DMS 273 (cell line): ENCODE results near the gene COA8.
A peak's percentile ranks its signal among the peaks of the same experiment; 100 is the strongest.

Source experiments
- DNase-seq: peaks from one replicate; lab custom pipeline; 2025; ENCODE audit not compliant: unreplicated experiment; lab: John Stamatoyannopoulos, UW

COA8 gene

DNA sequence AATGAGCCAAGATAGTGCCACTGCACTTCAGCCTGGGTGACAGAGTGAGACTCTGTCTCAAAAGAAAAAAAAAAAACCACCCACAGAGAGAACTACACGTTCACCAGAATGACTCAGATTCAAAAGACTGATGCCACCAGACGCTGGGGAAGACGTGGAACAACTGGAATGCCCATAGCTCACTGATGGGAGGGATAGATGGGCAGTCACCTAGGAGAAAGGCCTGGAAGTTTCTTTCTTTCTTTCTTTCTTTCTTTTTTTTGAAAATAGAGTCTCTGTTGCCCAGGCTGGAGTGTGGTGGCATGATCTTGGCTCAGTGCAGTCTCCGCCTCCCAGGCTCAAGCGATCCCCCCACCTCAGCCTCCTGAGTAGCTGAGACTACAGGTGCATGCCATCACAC is 56.3 kb downstream of the COA8 start:
- DNase-seq: no peak

DNA sequence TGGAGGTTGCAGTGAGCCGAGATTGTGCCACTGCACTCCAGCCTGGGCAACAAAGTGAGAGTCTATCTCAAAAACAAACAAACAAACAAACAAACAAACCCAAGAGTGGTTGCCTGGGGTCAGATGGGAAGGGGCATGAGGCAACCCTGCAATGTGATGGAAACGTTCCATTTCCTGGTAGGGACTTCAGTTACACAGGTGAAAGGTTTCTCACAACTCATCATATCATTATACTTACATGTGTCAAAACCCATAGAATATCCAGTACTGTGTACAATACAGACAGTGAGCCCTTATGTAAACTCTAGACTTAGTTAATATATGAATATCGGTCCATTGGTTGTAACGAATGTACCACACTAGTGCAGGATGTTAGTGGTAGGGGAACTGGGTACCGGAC is 59.1 kb downstream of the COA8 start:
- DNase-seq: no peak

DNA sequence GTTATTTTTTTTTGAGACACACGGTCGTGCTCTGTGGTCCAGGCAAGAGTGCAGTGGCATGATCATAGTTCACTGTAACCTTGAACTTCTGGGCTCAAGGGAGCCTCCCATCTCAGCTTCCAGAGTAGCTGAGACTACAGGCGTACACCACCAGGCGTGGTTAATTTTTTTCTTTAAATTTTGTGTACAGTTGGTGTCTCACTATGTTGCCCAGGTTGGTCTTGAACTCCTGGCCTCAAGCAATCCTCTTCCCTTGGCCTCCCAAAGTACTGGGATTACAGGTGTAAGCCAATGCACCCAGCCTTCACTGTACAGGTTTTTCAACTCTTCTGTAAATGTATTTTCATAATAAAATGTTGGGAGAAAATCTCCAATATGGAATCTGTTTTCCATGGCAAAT is 60.5 kb downstream of the COA8 start:
- DNase-seq: no peak

GRCh38 chr14:103623883-103624482 is 61.2 kb downstream of the COA8 start:
- DNase-seq: peak; percentile 78

- no peak for DNase-seq
Observed at GRCh38 chr14:103624860-103625259, 62.1 kb downstream of the COA8 start.

DNA sequence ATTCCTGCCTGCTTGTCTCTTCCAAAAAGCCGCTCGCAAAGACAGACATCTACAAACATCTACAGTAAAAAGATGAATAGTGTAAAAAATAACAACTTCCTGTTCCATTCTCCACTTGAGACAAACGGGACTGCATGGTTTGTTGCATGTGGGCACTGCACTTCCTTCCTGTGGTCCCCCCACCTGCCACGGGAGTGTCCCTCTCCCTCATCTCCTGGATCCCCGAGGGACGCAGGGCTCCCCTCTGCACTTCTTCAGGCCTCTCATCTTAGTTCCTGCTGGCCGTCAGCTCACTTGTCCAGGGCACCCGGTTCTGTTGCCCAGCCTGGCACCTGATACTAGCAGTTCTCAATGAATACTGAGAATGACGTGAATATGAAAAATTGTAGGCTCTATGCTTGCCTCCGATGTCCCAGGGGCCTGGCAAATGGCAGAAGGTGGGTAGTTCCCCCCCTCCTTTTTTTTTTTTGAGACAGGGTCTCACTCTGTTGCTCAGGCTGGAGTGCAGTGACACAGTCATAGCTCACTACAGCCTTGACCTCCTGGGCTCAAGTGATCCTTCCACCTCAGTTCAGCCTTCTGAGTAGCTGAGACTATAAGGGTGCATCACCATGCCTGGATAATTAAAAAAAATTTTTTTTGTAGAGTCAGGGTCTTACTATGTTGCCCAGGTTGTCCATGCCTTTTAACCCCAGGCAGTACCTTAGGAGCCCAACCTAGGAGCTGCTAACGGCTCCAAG is 62.8 kb downstream of the COA8 start:
- DNase-seq: no peak

DNA sequence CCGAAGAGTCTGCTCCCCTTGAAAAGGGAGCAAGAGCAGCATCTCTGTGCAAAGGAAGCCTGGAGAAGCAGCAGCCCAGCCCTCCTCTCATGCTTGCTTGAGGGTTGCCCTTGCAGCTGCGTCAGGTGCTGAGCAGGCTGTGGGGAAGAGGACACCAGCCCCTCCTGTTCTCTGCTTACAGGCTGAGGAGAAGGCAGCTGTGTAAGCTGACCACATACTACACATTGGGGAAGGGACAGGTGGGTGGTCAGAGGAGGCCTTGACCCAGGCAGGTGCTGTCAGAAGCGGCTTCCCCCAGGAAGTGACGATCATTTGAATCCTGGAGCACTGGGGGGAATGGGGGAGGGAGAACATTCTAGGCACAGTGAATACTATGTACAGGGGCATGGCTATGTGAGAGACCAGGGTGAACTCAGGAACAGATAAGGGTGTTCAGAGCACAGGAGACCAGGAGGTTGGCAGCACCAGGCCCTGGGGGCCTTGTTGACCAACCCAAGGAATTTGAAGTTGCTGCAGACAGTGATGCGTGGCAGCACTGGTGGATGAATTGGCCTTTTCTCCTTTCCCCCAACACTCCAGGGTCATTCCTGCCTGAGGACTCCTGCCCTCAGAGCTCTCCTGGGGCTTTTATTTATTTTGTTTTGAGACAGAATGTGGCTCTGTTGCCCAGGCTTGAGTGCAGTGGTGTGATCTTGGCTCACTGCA is 63.5 kb downstream of the COA8 start:
- no peak for DNase-seq

GRCh38 chr14:103627073-103628025 is 64.6 kb downstream of the COA8 start:
- DNase-seq: no peak

DNA sequence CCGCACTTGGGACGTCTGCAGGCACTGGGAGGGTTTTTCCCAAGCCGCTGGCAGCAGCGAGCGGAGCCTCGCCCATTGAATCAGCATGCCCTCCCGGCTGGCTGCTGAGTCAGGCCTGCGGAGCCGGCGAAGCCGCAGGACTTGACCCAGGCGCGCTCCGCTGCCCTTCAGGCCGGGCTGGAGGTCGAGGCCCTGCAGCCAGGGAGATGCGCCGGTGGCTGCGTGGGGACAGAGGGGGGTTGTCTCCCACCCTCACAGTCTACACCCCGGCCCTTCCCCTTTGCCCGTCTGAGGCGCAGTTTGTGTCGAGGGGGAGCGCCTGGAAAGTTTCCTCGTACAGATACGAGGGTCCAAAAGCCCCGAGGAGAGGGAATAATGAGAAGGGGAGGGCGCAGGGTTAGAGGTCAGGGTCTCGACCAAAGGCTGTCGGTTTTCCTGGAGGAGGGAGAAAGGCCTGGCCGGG is 65.5 kb downstream of the COA8 start:
- peak; percentile 38 for DNase-seq

DNA sequence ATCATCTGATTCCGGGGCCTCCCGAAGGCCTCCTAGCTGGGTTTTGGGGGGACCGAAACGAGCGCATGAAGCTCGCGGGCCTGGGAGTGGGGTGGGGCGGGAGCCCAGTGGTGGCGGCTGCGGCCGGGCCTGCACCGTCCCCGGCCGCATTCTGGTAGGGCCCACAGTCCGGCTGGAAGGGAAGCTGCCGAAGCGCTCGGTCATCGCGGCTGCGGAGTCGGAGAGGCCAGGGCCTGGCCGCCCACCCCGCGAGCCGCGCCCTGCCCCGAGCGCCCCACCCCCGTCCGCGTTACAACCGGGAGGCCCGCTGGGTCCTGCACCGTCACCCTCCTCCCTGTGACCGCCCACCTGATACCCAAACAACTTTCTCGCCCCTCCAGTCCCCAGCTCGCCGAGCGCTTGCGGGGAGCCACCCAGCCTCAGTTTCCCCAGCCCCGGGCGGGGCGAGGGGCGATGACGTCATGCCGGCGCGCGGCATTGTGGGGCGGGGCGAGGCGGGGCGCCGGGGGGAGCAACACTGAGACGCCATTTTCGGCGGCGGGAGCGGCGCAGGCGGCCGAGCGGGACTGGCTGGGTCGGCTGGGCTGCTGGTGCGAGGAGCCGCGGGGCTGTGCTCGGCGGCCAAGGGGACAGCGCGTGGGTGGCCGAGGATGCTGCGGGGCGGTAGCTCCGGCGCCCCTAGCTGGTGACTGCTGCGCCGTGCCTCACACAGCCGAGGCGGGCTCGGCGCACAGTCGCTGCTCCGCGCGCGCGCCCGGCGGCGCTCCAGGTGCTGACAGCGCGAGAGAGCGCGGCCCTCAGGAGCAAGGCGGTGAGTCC is 66.1 kb downstream of the COA8 start, which contains the start of gene KLC1:
KLC1 (plus strand) TSS at position 528 of the 819 bp plus-strand sequence. CDS start 25,354 bp downstream, outside the sequence.
- DNase-seq: peak; percentile 87

DNA sequence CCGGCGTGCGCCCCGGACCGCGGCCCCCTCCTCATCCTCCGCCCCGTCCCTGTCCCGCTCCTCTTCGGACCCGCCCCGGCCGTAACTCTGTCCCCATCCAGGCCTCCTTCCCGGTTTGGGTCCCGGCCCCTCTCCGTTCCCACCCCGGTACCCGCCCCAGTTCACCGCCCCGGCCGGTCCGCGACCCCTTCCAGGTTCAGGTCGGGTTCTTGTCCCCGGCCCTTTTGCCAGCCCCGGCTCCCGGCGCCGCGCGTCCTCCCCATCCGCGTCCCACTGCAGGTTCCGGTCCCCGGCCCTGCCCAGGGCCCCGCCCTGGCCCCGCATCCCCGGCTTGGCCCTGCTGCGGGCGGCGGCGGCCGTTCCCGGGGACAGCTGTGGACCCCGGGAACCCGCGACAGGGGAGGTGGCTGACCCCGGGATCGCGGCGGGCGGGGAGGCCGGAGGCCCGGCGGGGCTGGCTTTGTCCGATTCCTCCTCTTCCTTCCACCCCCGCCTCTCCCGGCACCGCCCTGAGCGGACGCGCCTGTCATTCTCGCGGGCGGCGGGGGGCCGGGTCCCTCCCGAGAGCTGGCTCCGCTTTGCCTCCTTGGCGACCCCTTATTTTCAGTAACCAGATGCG is 66.9 kb downstream of the COA8 start:
- DNase-seq: peak; percentile 73

- no peak for DNase-seq
Observed at GRCh38 chr14:103630364-103631108, 67.8 kb downstream of the COA8 start.

GRCh38 chr14:103633391-103633790 is 70.6 kb downstream of the COA8 start:
- no peak for DNase-seq

GRCh38 chr14:103634156-103634555 is 71.4 kb downstream of the COA8 start:
- DNase-seq: no peak

GRCh38 chr14:103638594-103638993 is 75.8 kb downstream of the COA8 start:
- DNase-seq: no peak
